GM10266 (cell line): ENCODE data around the gene ANKUB1.

Source experiments
- DNase-seq: peaks from one replicate; pipeline ENCODE4 v3.0.0; 2012; ENCODE audit errors: extremely low spot score
- CTCF ChIP-seq: IDR thresholded peaks from 2 replicates; pipeline ENCODE4 v1.5.1; 2012; ENCODE audit warnings: mild to moderate bottlenecking, low read depth; ENCODE audit not compliant: control insufficient read depth, insufficient read depth; ENCODE audit errors: missing control alignments

Gene ANKUB1

GRCh38 chr3:149763565-149764195 is 28.7 kb downstream of the ANKUB1 start:
- TF ChIP-seq CTCF: no peak
- no peak for DNase-seq

- DNase-seq: no peak
- TF ChIP-seq CTCF: no peak
These were observed 38.6 kb downstream of the ANKUB1 start for GRCh38 chr3:149753717-149754116.

GRCh38 chr3:149752788-149753136 is 39.6 kb downstream of the ANKUB1 start:
- TF ChIP-seq CTCF: no peak
- DNase-seq: no peak

GRCh38 chr3:149752051-149752787 is 40.1 kb downstream of the ANKUB1 start, which contains the start of gene COMMD2:
TSS of gene COMMD2 (minus strand) at chr3:149752489. CDS start at chr3:149752444, 45 bp downstream.
- DNase-seq: peak; percentile 71
- peak; percentile 18 for TF ChIP-seq CTCF

- no peak for TF ChIP-seq CTCF
- DNase-seq: no peak
These were observed 40.8 kb downstream of the ANKUB1 start for GRCh38 chr3:149751551-149751950.

- TF ChIP-seq CTCF: no peak
These were observed 47.7 kb downstream of the ANKUB1 start for GRCh38 chr3:149744606-149745005.

GRCh38 chr3:149744151-149744550 is 48.2 kb downstream of the ANKUB1 start:
- TF ChIP-seq CTCF: no peak
- DNase-seq: no peak

More at GRCh38 chr3:149744606-149745005, 47.7 kb downstream of the ANKUB1 start:
- DNase-seq: no peak
